HG02588 (cell line): ENCODE data around the gene NEDD1.

Source experiments
- ATAC-seq: cut with Tn5 transposase; IDR thresholded peaks from one replicate; pipeline ENCODE4 v1.9.1; 2021; ENCODE audit warnings: mild to moderate bottlenecking, moderate library complexity; ENCODE audit not compliant: unreplicated experiment

Gene NEDD1, protein sequence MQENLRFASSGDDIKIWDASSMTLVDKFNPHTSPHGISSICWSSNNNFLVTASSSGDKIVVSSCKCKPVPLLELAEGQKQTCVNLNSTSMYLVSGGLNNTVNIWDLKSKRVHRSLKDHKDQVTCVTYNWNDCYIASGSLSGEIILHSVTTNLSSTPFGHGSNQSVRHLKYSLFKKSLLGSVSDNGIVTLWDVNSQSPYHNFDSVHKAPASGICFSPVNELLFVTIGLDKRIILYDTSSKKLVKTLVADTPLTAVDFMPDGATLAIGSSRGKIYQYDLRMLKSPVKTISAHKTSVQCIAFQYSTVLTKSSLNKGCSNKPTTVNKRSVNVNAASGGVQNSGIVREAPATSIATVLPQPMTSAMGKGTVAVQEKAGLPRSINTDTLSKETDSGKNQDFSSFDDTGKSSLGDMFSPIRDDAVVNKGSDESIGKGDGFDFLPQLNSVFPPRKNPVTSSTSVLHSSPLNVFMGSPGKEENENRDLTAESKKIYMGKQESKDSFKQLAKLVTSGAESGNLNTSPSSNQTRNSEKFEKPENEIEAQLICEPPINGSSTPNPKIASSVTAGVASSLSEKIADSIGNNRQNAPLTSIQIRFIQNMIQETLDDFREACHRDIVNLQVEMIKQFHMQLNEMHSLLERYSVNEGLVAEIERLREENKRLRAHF

DNA sequence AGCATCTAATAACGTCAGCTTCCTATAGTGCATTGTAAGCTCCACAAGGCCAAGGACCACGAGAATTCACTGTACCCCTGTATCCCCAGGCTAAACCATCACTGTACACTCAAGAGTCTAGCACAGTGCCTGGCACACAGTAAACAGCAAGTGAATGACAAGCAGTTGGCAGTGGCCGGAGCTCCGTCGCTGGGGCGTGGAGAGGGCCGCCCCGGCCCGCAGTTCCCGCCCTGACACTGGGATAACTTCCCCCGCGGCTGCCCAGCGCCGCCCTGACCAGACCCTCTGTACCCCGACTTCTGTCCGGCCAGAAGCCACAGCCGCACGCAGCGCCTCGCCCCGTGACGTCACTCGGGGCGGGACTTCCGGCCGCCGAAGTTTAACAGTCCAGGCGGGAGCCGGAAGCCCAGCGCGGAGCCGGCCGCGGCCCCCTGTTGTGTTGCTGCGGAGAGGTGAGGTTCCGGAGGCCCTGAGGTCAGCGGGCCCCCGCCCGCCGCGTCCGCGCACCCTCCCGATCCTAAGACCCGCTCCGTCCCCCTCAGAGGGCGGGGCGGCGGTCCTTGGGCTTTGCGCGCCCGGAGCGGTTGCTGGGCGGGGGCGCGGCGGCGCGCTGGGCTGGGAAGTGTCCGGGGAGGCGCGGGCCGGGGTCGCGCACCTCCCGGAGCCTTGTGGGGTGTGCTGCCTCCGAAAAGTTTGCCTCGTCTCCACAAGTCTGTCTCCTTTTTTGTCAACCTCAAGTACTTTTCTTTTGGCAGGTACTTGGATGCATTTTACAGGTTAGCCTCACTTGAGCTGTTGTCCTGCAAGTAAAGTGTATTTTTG, at the start of gene NEDD1:
Gene NEDD1, plus strand, starts transcription at position 409 of the 822 bp plus-strand sequence. CDS start 2,503 bp downstream, outside the sequence.
- peak; percentile 94 for ATAC-seq

- ATAC-seq, result no peak
Observed at GRCh38 chr12:96858162-96858561, 48.9 kb upstream of the NEDD1 start.

DNA sequence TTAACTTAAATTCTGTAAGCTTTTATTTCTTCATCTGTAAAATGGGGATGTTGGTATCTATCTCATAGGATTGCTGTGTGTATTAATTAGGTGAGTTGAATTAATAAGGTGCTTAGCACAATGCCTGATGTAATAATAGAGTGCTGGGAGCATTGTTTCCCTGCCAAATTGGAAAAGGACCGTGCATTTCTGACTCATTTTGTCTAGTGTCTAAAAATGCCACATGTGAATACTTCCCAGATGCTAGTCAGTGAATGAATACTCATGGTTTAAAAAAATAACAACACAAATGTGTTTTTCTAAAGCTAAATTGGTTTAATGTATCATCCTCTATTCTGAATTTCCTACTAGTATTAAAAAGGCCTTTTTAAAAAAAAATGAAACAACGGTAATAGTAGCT, 45.4 kb upstream of the NEDD1 start:
- ATAC-seq, result no peak

DNA sequence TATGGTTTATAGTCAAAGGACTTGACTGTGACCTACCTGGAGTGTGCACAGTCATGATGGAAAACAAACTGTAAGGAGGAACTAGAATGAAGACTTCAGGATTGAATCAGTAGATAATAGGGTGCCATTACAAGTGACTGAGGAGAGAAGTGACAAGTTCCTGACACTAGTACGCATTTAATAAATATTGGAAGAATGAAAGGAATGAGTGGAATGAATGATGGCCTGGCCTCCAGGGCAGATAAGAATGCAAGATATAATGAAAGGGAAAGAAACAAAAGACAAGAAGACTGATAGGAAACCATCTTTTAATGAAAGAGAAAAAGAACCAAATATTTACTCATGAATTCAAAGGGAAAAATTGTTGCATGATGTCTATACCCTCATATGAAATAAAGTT, 44.7 kb upstream of the NEDD1 start:
- ATAC-seq, result no peak

DNA sequence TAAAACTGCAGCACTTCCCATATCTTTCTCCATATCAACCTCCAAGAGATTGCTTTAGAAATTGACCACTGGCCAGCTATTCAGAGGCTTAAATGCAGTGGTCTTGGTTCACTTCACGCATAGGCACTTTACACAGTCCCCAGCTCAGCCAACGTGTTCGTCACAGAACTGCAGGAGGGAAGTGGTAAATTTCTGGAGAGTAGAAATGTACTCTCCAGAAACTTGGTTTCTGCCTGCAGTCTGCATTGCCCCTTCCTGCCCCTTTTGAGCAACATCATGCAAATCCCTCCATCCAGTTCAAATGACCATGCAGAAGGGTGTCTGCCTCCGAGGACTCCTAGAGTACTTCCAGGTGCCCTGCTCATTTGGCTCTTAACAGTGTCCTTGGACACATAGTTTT, 42.7 kb upstream of the NEDD1 start:
- no peak for ATAC-seq

DNA sequence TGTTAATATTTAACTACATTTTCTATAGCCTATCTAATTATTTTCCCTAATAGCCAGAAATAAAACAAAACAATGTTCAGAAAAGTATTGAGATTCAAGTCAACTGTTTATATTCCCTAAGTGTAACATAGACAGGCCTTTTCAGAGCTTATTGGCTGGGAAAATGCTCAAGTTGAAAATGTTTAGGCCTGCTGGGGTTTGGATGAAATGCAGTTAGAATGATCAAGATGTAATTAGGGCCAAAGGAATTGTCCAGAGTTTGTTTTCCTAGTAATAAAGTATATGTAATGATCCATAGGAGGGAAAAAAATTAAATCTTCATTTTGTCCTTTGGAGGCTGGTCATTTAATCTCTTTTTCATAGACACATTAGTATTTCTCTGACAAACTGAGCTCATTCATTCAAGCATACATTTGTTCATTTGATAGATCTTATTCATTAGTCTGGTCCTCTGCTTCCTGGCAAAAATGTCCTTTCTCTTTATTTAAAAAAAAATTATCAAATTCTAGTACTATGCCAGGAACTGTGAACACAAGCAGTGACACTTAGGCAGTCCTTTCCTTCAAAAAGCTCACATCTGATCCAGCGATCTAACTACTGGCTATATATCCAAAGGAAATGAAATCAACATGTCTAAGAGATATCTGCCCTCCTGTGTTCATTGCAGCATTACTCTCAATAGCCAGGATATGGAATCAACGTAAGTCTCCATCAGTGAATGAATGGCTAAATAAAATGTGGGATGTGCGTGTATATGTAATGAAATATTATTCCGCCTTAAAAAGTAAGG, 40.1 kb upstream of the NEDD1 start:
- no peak for ATAC-seq

DNA sequence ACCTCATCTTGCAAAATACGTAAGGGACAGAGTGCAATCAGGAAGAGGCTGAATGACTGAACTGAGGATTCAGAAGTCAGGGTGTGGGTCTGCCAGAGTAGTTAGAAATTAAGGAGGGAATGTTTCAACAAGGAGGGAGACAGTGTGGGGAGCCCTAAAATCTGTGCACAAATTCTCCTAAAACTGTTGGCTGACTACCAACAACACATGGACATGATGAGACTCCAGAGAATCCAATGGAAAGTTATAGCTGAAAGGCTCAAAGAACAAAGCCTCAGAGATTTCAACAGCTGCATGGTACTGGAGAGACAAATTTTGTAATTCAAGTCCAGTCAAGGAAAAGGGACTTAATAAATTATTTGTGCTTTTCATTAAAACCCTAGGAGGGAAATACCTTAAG, 36.1 kb upstream of the NEDD1 start:
- ATAC-seq, result no peak

DNA sequence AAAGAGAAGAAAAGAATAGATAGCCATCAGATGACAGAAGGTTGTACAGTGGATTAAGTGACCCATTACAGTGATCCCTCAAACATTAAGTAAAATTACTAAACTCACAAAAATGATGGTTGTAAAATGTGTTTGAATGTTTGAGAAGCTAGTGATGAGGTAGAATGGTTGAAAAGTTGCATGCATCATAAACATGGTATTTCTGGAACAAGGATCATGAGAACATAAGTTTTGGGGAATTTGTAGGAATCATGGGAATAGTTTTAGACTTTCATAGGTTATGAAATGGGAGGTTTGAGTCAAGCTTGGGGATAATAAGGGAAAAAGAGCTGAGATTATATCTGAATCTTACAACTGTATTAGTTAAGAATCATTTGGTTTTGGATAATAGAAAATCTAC, 34.1 kb upstream of the NEDD1 start:
- ATAC-seq, result no peak

- ATAC-seq, result no peak
Observed at GRCh38 chr12:96874211-96874610, 32.8 kb upstream of the NEDD1 start.

DNA sequence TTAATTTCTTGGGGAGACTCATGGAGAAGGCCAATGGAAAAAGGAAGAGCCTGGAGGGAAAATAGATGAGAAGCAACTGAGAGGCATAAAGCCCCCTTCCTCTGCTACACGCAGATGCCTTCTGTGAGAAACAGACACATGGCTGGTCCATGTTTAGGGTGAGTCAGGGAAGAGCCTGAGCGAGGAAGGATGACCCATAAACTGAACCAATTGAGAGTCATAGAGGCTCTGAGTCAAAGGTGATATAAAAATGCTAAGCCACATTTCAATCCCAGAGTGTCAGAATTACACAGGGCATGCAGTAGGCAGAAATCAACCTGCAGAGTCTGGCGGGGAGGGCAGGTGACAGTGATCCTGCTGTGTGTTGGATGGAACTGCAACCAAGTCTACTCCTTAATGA, 30.1 kb upstream of the NEDD1 start:
- ATAC-seq, result no peak

- no peak for ATAC-seq
Observed at GRCh38 chr12:96878704-96879103, 28.4 kb upstream of the NEDD1 start.

DNA sequence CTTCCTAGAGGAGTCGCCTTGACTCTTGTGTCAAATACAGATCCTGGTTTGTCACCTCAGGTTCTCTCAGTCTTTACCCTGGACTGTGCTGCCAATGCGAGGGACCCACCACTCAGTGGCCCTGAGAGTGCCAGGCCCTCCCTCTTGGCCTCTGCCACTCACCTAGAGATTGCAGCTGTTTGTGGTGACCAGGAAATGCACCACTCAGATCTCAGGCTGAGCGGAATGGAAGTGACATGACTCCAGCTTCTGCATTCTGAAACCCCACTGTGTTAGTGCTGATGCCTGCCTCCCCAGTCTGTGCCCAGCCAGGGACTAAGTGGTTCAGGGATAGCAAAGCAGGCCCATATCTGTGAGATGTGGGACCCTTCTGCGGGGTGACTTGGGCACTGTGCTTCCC, 27.8 kb upstream of the NEDD1 start:
- no peak for ATAC-seq

- no peak for ATAC-seq
Observed at GRCh38 chr12:96880220-96880619, 26.8 kb upstream of the NEDD1 start.

- ATAC-seq, result no peak
Observed at GRCh38 chr12:96881608-96882007, 25.4 kb upstream of the NEDD1 start.

- ATAC-seq, result no peak
Observed at GRCh38 chr12:96882862-96883261, 24.2 kb upstream of the NEDD1 start.

DNA sequence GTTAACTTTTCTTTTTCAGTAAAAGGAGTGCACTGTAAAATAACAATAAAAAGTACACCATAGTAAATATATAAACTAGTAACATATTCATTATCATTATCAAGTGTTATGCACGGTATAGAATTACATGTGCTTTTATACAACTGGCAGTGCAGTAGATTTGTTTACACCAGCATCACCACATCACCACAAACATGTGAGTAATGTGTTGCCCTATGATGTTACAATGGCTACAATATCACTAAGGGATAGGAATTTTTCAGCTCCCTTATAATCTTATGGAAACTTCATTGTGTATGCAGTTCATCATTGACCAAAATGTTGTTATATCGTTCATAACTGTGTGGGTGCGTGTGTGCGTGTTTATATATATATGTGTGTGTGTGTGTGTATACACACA, 23.5 kb upstream of the NEDD1 start:
- ATAC-seq, result no peak

DNA sequence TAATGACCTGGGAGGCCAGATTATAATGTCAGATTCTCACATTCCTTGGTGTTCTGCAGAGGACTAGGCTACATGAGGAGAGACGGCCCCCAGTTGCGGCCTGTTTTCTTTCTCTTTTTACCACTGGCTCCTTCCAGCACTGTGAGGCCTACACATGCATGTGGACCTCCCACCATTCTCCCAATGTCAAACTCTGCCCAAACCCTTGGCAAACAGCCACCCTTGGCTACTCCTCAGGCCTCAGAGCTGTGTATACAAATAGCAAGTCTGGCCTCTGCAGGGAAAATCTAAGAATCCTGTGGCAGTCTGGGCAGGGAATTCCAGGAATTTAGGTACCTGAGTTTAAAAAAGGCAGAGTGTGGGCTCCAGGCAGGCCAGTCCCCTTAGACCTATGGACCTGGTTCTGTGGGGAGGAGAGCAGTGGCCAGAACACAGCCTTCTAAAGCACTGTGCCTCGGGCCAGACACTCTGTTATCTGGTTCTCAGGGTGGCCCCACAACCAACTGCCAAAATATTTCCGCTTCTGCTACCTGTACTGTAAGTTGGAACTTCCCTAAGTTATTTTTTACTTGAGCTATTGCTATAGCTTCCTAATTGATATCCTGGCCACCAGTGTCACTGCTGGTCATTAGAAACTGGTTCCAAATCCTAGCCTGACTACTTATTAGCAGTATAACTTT, 19.9 kb upstream of the NEDD1 start:
- no peak for ATAC-seq

GRCh38 chr12:96889273-96889933, 17.7 kb upstream of the NEDD1 start:
- no peak for ATAC-seq

DNA sequence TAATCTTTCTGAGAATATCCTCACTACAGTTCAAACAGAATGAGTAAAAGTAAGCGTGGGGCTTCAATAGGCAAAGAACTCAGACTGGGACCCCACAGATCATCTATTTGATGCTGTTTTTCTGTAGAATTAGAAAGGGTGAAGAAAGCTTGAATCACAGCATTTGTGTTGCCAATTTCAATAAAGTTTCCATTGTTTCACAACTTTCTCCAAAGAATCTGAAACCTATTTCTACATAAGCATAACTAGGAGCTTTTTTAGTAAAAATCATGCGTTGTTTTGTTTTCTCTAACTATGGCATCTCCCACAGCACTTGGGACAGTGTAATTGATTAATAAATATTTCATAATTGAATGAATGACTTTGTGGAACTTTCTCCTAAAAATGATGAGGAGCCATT, 16.7 kb upstream of the NEDD1 start:
- ATAC-seq, result no peak

DNA sequence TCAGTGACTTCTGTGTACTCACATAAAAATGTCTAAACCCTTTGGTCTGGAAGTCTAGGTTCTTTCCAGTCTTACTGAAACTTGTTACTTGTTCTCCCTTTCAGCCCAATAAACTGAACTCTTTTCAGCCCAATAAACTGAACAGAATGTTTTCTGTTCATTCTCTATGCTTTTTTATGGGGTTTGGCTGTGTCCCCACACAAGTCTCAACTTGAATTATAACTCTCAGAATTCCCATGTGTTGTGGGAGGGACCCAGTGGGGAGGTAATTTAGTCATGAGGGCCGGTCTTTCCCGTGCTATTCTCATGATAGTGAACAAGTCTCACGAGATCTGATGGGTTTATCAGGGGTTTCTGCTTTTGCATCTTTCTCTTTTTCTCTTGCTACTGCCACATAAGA, 15.0 kb upstream of the NEDD1 start:
- no peak for ATAC-seq
